ELF-1 (cell line): ENCODE data around the gene FCHSD2.
"Not testable (repeated sequence)": the region's sequence is repeated elsewhere in the genome, so short reads cannot be mapped to it uniquely, and the experiment has no call there.

Experiments
- DNase-seq: peaks from one replicate; pipeline ENCODE4 v3.0.0-alpha.2; 2016; ENCODE audit warnings: low read depth, low spot score

FCHSD2 gene

GRCh38 chr11:72842126-72842525 lies 300.0 kb downstream of the FCHSD2 start:
- no peak for DNase-seq

GRCh38 chr11:72841397-72841796 lies 300.7 kb downstream of the FCHSD2 start:
- no peak for DNase-seq

- no peak for DNase-seq
These were observed 301.3 kb downstream of the FCHSD2 start for GRCh38 chr11:72840780-72841179.

- no peak for DNase-seq
These were observed 303.3 kb downstream of the FCHSD2 start for GRCh38 chr11:72838691-72839305.

- no peak for DNase-seq
These were observed 306.0 kb downstream of the FCHSD2 start for GRCh38 chr11:72836111-72836510.

- DNase-seq, result no peak
These were observed 307.2 kb downstream of the FCHSD2 start for GRCh38 chr11:72834905-72835304.

- no peak for DNase-seq
These were observed 308.2 kb downstream of the FCHSD2 start for GRCh38 chr11:72833811-72834493.

GRCh38 chr11:72833083-72833733 lies 308.9 kb downstream of the FCHSD2 start:
- no peak for DNase-seq

- no peak for DNase-seq
These were observed 309.6 kb downstream of the FCHSD2 start for GRCh38 chr11:72832301-72833082.

- peak; percentile 92 for DNase-seq
These were observed 310.4 kb downstream of the FCHSD2 start for GRCh38 chr11:72831521-72832300.

- no peak for DNase-seq
These were observed 312.1 kb downstream of the FCHSD2 start for GRCh38 chr11:72829884-72830533.

GRCh38 chr11:72829178-72829577 lies 312.9 kb downstream of the FCHSD2 start:
- no peak for DNase-seq

- no peak for DNase-seq
These were observed 313.4 kb downstream of the FCHSD2 start for GRCh38 chr11:72828692-72829101.

- no peak for DNase-seq
These were observed 314.0 kb downstream of the FCHSD2 start for GRCh38 chr11:72828081-72828567.

- not testable (repeated sequence) for DNase-seq
These were observed 314.5 kb downstream of the FCHSD2 start for GRCh38 chr11:72827656-72828055.

- DNase-seq, result no peak
These were observed 315.1 kb downstream of the FCHSD2 start for GRCh38 chr11:72826942-72827480.

- no peak for DNase-seq
These were observed 315.8 kb downstream of the FCHSD2 start for GRCh38 chr11:72826191-72826941.

- DNase-seq, result no peak
These were observed 316.5 kb downstream of the FCHSD2 start for GRCh38 chr11:72825661-72826060.

GRCh38 chr11:72824811-72825505 lies 317.2 kb downstream of the FCHSD2 start:
- no peak for DNase-seq
